Measurements from ENCODE around the gene HDAC9.

GRCh38 chr7:18796216-18796615 is 300.7 kb downstream of the HDAC9 start:
- no peak for TF ChIP-seq POLR2A (IDR thresholded peaks at IDR 0.05)
- TF ChIP-seq CTCF (IDR thresholded peaks at IDR 0.05) = no peak
- no peak for TF ChIP-seq EP300 (IDR thresholded peaks at IDR 0.05)
